ENCODE data around the gene ATAD3C. TPM values are rescaled to one million over a fixed set of nuclear protein-coding genes. Genes with fewer than 3 reads are reported as not detected.

Gene ATAD3C
- total and polyA plus RNA-seq, 2 experiments from 2014 or later, result 0.45 to 1.3 TPM

- Histone ChIP-seq H3K4me2 (peak within 1 kb of the TSS; percentile 55), H3K27ac (ENCODE audit: low read depth) (peak within 1 kb of the TSS; percentile 85; the same call in 1 of the 2 replicates), H4K20me1 (replicated peaks; ENCODE audit: insufficient read depth) (no peaks in the 10 kb centered on the region), H2AFZ (peak within 1 kb of the TSS; percentile 59; the same call in 1 of the 2 replicates), H3K4me3 (no peak within 1 kb of the TSS), H3K9me2 (ENCODE audit: insufficient read depth) (no peaks in the 10 kb centered on the region), H3F3A (replicated peaks; ENCODE audit: low read depth) (0 out of 2 replicates have a peak, but pooled peaks cover 16% of the 10 kb centered on the region), H3K36me3 (ENCODE audit: insufficient read depth) (no peaks in the 10 kb centered on the region), H3K79me2 (replicated peaks; ENCODE audit: insufficient read depth) (no peaks in the 10 kb centered on the region), H3K4me1 (ENCODE audit: insufficient read depth) (peaks cover 31% of the 10 kb centered on the region), H3K27me3 (ENCODE audit: insufficient read depth) (0 out of 2 replicates have a peak, but pooled peaks cover 2% of the 10 kb centered on the region)
- Mint-ChIP-seq H3K27ac (peak within 1 kb of the TSS; percentile 40; the same call in 1 of the 2 replicates), H3K4me3 (peak within 1 kb of the TSS; percentile 24; the same call in 1 of the 3 replicates), H3K27me3 (ENCODE audit: insufficient read depth, low read depth, poor library complexity) (peaks cover 13% of the 10 kb centered on the region), H3K9me3 (no peaks in the 10 kb centered on the region), H3K36me3 (ENCODE audit: low read depth) (no peaks in the 10 kb centered on the region; the same call in 2 of the 3 replicates), H3K4me1 (peaks cover 32% of the 10 kb centered on the region)
- ATAC-seq, result peak; percentile 2; the same call in 1 of the 3 replicates
- TF ChIP-seq STAT1 (IDR thresholded peaks at IDR 0.05; ENCODE audit: unreplicated experiment) (no peak), ZNF114 (CRISPR knock-in tag; IDR thresholded peaks at IDR 0.05) (no peak), CREB1 (CRISPR knock-in tag; IDR thresholded peaks at IDR 0.05; ENCODE audit: low read depth) (no peak), NANOG (IDR thresholded peaks at IDR 0.05; ENCODE audit: borderline replicate concordance) (no peak), JUNB (IDR thresholded peaks at IDR 0.05; ENCODE audit: unreplicated experiment) (no peak), ZNF462 (CRISPR knock-in tag; IDR thresholded peaks at IDR 0.05) (no peak), ETS1 (IDR thresholded peaks at IDR 0.05) (no peak), ZNF331 (CRISPR knock-in tag; IDR thresholded peaks at IDR 0.05; ENCODE audit: low read depth) (no peak), EZH2 (IDR thresholded peaks at IDR 0.05; ENCODE audit: low read depth, unreplicated experiment) (no peak), REST (IDR thresholded peaks at IDR 0.05; ENCODE audit: unreplicated experiment) (no peak), POLR2AphosphoS5 (IDR thresholded peaks at IDR 0.05; ENCODE audit: low read depth) (no peak), EZH2phosphoT487 (IDR thresholded peaks at IDR 0.05; ENCODE audit: unreplicated experiment) (no peak)
- TF ChIP-seq, protein P1, sequence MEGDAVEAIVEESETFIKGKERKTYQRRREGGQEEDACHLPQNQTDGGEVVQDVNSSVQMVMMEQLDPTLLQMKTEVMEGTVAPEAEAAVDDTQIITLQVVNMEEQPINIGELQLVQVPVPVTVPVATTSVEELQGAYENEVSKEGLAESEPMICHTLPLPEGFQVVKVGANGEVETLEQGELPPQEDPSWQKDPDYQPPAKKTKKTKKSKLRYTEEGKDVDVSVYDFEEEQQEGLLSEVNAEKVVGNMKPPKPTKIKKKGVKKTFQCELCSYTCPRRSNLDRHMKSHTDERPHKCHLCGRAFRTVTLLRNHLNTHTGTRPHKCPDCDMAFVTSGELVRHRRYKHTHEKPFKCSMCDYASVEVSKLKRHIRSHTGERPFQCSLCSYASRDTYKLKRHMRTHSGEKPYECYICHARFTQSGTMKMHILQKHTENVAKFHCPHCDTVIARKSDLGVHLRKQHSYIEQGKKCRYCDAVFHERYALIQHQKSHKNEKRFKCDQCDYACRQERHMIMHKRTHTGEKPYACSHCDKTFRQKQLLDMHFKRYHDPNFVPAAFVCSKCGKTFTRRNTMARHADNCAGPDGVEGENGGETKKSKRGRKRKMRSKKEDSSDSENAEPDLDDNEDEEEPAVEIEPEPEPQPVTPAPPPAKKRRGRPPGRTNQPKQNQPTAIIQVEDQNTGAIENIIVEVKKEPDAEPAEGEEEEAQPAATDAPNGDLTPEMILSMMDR (conservative IDR thresholded peaks at IDR 0.05; ENCODE audit: low read depth in 2 of 2), result no peak
- DNase-seq (ENCODE audit: low spot score), result no peak
These were observed 28.2 kb upstream of the ATAD3C start, which contains the start of gene ANKRD65 for GRCh38 chr1:1421147-1421906. Gene ANKRD65, minus strand, starts transcription at chr1:1421276. Its CDS starts 271 bp downstream, at chr1:1421005.

All from GM23338 (cell line).